ENCODE data around the gene SHISAL2A.

The SHISAL2A gene

GRCh38 chr1:52659851-52660596, 27.1 kb downstream of the SHISAL2A start:
- no peak for TF ChIP-seq BACH2 (CRISPR knock-in tag; IDR thresholded peaks at IDR 0.05; ENCODE audit: borderline replicate concordance)
- TF ChIP-seq SNAI2 (CRISPR knock-in tag; IDR thresholded peaks at IDR 0.05) = no peak
- TF ChIP-seq ESRRG (CRISPR knock-in tag; IDR thresholded peaks at IDR 0.05) = no peak
- no peak for TF ChIP-seq TOX (CRISPR knock-in tag; IDR thresholded peaks at IDR 0.05; ENCODE audit: borderline replicate concordance)
- TF ChIP-seq RARB (CRISPR knock-in tag; IDR thresholded peaks at IDR 0.05) = no peak
- TF ChIP-seq ZFP3 (CRISPR knock-in tag; IDR thresholded peaks at IDR 0.05) = no peak
- TF ChIP-seq PATZ1 (CRISPR knock-in tag; IDR thresholded peaks at IDR 0.05; ENCODE audit: borderline replicate concordance) = no peak
- TF ChIP-seq, protein P1, sequence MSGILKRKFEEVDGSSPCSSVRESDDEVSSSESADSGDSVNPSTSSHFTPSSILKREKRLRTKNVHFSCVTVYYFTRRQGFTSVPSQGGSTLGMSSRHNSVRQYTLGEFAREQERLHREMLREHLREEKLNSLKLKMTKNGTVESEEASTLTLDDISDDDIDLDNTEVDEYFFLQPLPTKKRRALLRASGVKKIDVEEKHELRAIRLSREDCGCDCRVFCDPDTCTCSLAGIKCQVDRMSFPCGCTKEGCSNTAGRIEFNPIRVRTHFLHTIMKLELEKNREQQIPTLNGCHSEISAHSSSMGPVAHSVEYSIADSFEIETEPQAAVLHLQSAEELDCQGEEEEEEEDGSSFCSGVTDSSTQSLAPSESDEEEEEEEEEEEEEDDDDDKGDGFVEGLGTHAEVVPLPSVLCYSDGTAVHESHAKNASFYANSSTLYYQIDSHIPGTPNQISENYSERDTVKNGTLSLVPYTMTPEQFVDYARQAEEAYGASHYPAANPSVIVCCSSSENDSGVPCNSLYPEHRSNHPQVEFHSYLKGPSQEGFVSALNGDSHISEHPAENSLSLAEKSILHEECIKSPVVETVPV (CRISPR knock-in tag; IDR thresholded peaks at IDR 0.05) = no peak
- TF ChIP-seq CSDC2 (CRISPR knock-in tag; IDR thresholded peaks at IDR 0.05) = no peak
- no peak for TF ChIP-seq PPARA (CRISPR knock-in tag; IDR thresholded peaks at IDR 0.05; ENCODE audit: borderline replicate concordance)
- TF ChIP-seq ZFP30 (CRISPR knock-in tag; IDR thresholded peaks at IDR 0.05) = no peak
- no peak for TF ChIP-seq ZNF70 (CRISPR knock-in tag; IDR thresholded peaks at IDR 0.05)
- no peak for TF ChIP-seq ZNF565 (CRISPR knock-in tag; conservative IDR thresholded peaks at IDR 0.05; ENCODE audit: low read depth)
- no peak for TF ChIP-seq ARNTL (CRISPR knock-in tag; IDR thresholded peaks at IDR 0.05; ENCODE audit: borderline replicate concordance, low read depth)
- TF ChIP-seq ZC3H10 (CRISPR knock-in tag; IDR thresholded peaks at IDR 0.05) = no peak
- TF ChIP-seq, protein P2, sequence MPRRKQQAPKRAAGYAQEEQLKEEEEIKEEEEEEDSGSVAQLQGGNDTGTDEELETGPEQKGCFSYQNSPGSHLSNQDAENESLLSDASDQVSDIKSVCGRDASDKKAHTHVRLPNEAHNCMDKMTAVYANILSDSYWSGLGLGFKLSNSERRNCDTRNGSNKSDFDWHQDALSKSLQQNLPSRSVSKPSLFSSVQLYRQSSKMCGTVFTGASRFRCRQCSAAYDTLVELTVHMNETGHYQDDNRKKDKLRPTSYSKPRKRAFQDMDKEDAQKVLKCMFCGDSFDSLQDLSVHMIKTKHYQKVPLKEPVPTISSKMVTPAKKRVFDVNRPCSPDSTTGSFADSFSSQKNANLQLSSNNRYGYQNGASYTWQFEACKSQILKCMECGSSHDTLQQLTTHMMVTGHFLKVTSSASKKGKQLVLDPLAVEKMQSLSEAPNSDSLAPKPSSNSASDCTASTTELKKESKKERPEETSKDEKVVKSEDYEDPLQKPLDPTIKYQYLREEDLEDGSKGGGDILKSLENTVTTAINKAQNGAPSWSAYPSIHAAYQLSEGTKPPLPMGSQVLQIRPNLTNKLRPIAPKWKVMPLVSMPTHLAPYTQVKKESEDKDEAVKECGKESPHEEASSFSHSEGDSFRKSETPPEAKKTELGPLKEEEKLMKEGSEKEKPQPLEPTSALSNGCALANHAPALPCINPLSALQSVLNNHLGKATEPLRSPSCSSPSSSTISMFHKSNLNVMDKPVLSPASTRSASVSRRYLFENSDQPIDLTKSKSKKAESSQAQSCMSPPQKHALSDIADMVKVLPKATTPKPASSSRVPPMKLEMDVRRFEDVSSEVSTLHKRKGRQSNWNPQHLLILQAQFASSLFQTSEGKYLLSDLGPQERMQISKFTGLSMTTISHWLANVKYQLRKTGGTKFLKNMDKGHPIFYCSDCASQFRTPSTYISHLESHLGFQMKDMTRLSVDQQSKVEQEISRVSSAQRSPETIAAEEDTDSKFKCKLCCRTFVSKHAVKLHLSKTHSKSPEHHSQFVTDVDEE (CRISPR knock-in tag; IDR thresholded peaks at IDR 0.05) = no peak
- no peak for TF ChIP-seq POU6F1 (CRISPR knock-in tag; IDR thresholded peaks at IDR 0.05; ENCODE audit: borderline replicate concordance, low read depth)
- no peak for TF ChIP-seq GLIS3 (CRISPR knock-in tag; IDR thresholded peaks at IDR 0.05)
- ATAC-seq = no peak

- TF ChIP-seq ISL1 (CRISPR knock-in tag; IDR thresholded peaks at IDR 0.05) = no peak
- no peak for TF ChIP-seq TCF4 (CRISPR knock-in tag; IDR thresholded peaks at IDR 0.05; ENCODE audit: borderline replicate concordance)
- TF ChIP-seq GLIS3 (CRISPR knock-in tag; IDR thresholded peaks at IDR 0.05) = no peak
- no peak for TF ChIP-seq RARB (CRISPR knock-in tag; IDR thresholded peaks at IDR 0.05)
- TF ChIP-seq ZNF70 (CRISPR knock-in tag; IDR thresholded peaks at IDR 0.05) = no peak
- TF ChIP-seq SNAI2 (CRISPR knock-in tag; IDR thresholded peaks at IDR 0.05) = no peak
- TF ChIP-seq, protein P2 (CRISPR knock-in tag; IDR thresholded peaks at IDR 0.05) = no peak
- TF ChIP-seq ZNF8 (CRISPR knock-in tag; IDR thresholded peaks at IDR 0.05) = no peak
- no peak for TF ChIP-seq TOX (CRISPR knock-in tag; IDR thresholded peaks at IDR 0.05; ENCODE audit: borderline replicate concordance)
- TF ChIP-seq CSDC2 (CRISPR knock-in tag; IDR thresholded peaks at IDR 0.05) = no peak
- no peak for TF ChIP-seq ZC3H10 (CRISPR knock-in tag; IDR thresholded peaks at IDR 0.05)
- TF ChIP-seq PPARA (CRISPR knock-in tag; IDR thresholded peaks at IDR 0.05; ENCODE audit: borderline replicate concordance) = no peak
- TF ChIP-seq ZFP30 (CRISPR knock-in tag; IDR thresholded peaks at IDR 0.05) = no peak
- no peak for TF ChIP-seq ARNTL (CRISPR knock-in tag; IDR thresholded peaks at IDR 0.05; ENCODE audit: borderline replicate concordance, low read depth)
- no peak for TF ChIP-seq ESRRG (CRISPR knock-in tag; IDR thresholded peaks at IDR 0.05)
- no peak for TF ChIP-seq PATZ1 (CRISPR knock-in tag; IDR thresholded peaks at IDR 0.05; ENCODE audit: borderline replicate concordance)
- TF ChIP-seq ZNF565 (CRISPR knock-in tag; conservative IDR thresholded peaks at IDR 0.05; ENCODE audit: low read depth) = no peak
- TF ChIP-seq OSR1 (CRISPR knock-in tag; IDR thresholded peaks at IDR 0.05) = no peak
- ATAC-seq = no peak
Measured at GRCh38 chr1:52660807-52661206, 27.8 kb downstream of the SHISAL2A start.

All from SK-N-SH treated with all-trans-retinoic acid at 6 μM for 48 hours (cell line).